ENCODE measurements around the gene PYCR2.

- TF ChIP-seq CTCF (conservative IDR thresholded peaks at IDR 0.05 in 1 of 2, IDR thresholded peaks at IDR 0.05 in 1 of 2; ENCODE audit: low read depth in 1 of 2, low read length in 2 of 2) (no peak), EZH2 (IDR thresholded peaks at IDR 0.05; ENCODE audit: low read length, missing control alignments) (no peak)
Observed at GRCh38 chr1:225921734-225922709, 2.0 kb downstream of the PYCR2 start.

Measured in fibroblast of lung (primary cell).